Spleen (tissue), 11 donors: ENCODE results near the gene NMNAT3. TPM values are rescaled to one million over a fixed set of nuclear protein-coding genes. Genes with fewer than 3 reads are reported as not detected.

Experiments used
- DNase-seq: peaks from one replicate; pipeline ENCODE4 v3.0.0-alpha.2; 2020
- H3K27ac ChIP-seq, 8 donors: fragments of 200-600 bp; sonication (generic) in 7 of 8; 1 replicate in 4 of 8; 2 replicates in 4 of 8; pipeline versions ENCODE4 v1.5.0 to v1.8.0; 2016 to 2021; ENCODE audit warnings: inconsistent platforms in 4 of 8, mild to moderate bottlenecking in 4 of 8, moderate library complexity in 1 of 8
- H3K27me3 ChIP-seq, 7 donors: fragments of 200-600 bp; sonication (generic) in 6 of 7; replicated peaks in 1 of 7; 1 replicate in 4 of 7; 2 replicates in 3 of 7; pipeline versions ENCODE4 v1.5.0 to v1.8.0; 2016 to 2021; ENCODE audit warnings: inconsistent platforms in 3 of 7, mild to moderate bottlenecking in 1 of 7
- H3K36me3 ChIP-seq, 6 donors: fragments of 200-600 bp; sonication (generic) in 5 of 6; 1 replicate in 4 of 6; 2 replicates in 2 of 6; pipeline versions ENCODE4 v1.5.0 to v1.8.0; 2016 to 2021; ENCODE audit warnings: inconsistent platforms in 2 of 6
- H3K4me1 ChIP-seq, 6 donors: fragments of 200-600 bp; sonication (generic) in 5 of 6; 1 replicate in 3 of 6; 2 replicates in 3 of 6; pipeline versions ENCODE4 v1.5.0 to v1.8.0; 2016 to 2021; ENCODE audit warnings: inconsistent platforms in 3 of 6
- H3K4me3 ChIP-seq, 8 donors: fragments of 200-600 bp; sonication (generic) in 7 of 8; 1 replicate in 4 of 8; 2 replicates in 4 of 8; pipeline versions ENCODE4 v1.5.0 to v1.8.0; 2016 to 2021; ENCODE audit warnings: inconsistent platforms in 4 of 8, mild to moderate bottlenecking in 4 of 8, moderate library complexity in 2 of 8
- H3K9me3 ChIP-seq, 8 donors: fragments of 200-600 bp; sonication (generic) in 7 of 8; 1 replicate in 4 of 8; 2 replicates in 4 of 8; pipeline versions ENCODE4 v1.5.0 to v1.8.0; 2016 to 2021; ENCODE audit warnings: inconsistent platforms in 4 of 8
- CTCF ChIP-seq, 11 experiments: fragments of 200-600 bp in 7 of 11; fragments of 450-650 bp in 4 of 11; sonication (generic) in 4 of 11; IDR thresholded peaks in 8 of 11; conservative IDR thresholded peaks in 3 of 11; 1 replicate in 7 of 11; 2 replicates in 4 of 11; pipeline versions ENCODE4 v1.4.0 to v1.8.0; 2016 to 2021; ENCODE audit warnings: antibody characterized with exemption in 11 of 11, inconsistent platforms in 4 of 11, mild to moderate bottlenecking in 1 of 11
- POLR2A ChIP-seq, 3 donors: fragments of 450-650 bp; IDR thresholded peaks; one replicate each; pipeline ENCODE4 v1.5.1; 2017; ENCODE audit warnings: antibody characterized with exemption in 3 of 3, mild to moderate bottlenecking in 1 of 3
- POLR2AphosphoS5 ChIP-seq, 3 donors: sonication (generic); formaldehyde crosslinking; IDR thresholded peaks; one replicate each; pipeline ENCODE4 v1.5.1; 2017; ENCODE audit warnings: antibody characterized with exemption in 3 of 3
- WGBS, 5 donors: extraction: QIAGEN DNeasy Blood & Tissue Kit in 3 of 5; methylation state at CpG; one replicate each; pipeline versions ENCODE4 v1.1.5 to v1.1.7; 2013 to 2018; 5-methylcytosine and 5-hydroxymethylcytosine counted together
- intact Hi-C: fragments of 100-400 bp; cut with DNase I; formaldehyde crosslinking; loops from one replicate; pipeline ENCODE4 v1.15.0; 2023; ENCODE audit warnings: low total_unique reads
- polyA plus RNA-seq, 3 donors: library from polyadenylated mRNA; stranded (reverse); fragments of 200-250 nt; gene quantifications; one replicate each; pipeline ENCODE4 v1.2.1, GENCODE V29; 2013
- total RNA-seq, 7 donors: library from RNA; depleted of rRNA in 3 of 7; stranded (reverse); fragments of >200 nt in 3 of 7; fragmentation: NEBNext Ultra II Directional in 4 of 7; extraction: Animal tissue kit (Norgen Biotek cat#: 25700) in 4 of 7; gene quantifications; one replicate each; pipeline versions ENCODE4 v1.1.0 to v1.2.1, GENCODE V29; 2016 to 2021
- donor health status: healthy with polysubstance abuse.
- donor health status: DM: no; HTN: no; CAD: no; lungs with moderate emphysema.
- donor health status: DM: no; HTN: no; CAD: no.
- donor health status: Bipolar disorder and iron deficiency.
- donor health status: healthy.
- donor health status: DM: no; HTN: no; CAD: no.
- donor health status: DM: yes; HTN: yes; CAD: no.

The NMNAT3 gene
- total and polyA plus RNA-seq, 10 donors: 2.6 to 12.5 (median 7.0) TPM

GRCh38 chr3:139655909-139656595 lies 21.7 kb downstream of the NMNAT3 start:
- intact Hi-C loops: no loop called here
- H3K27me3 ChIP-seq: no peaks in the 10 kb centered on the region
- TF ChIP-seq POLR2A (IDR thresholded peaks at IDR 0.05): no peak
- TF ChIP-seq CTCF (IDR thresholded peaks at IDR 0.05 in 8 of 11, conservative IDR thresholded peaks at IDR 0.05 in 3 of 11): no peak
- no peak for TF ChIP-seq POLR2AphosphoS5 (IDR thresholded peaks at IDR 0.05)
- no peak for DNase-seq
- H3K27ac ChIP-seq: no peak overlapping the region
- WGBS, 5 donors: 87 to 92% (median 89%) methylated on average over 4 of the region's 4 CpGs
- no peaks in the 10 kb centered on the region for H3K4me1 ChIP-seq
- no peak overlapping the region for H3K4me3 ChIP-seq
- no peaks in the 10 kb centered on the region for H3K9me3 ChIP-seq
- no peaks in the 10 kb centered on the region for H3K36me3 ChIP-seq

- TF ChIP-seq POLR2A (IDR thresholded peaks at IDR 0.05) (no peak), CTCF (IDR thresholded peaks at IDR 0.05 in 8 of 11, conservative IDR thresholded peaks at IDR 0.05 in 3 of 11) (no peak), POLR2AphosphoS5 (IDR thresholded peaks at IDR 0.05) (no peak)
- 84 to 95% (median 89%) methylated on average over 6 of the region's 6 CpGs for WGBS, 5 donors
- Histone ChIP-seq H3K27me3 (no peaks in the 10 kb centered on the region), H3K27ac (no peak overlapping the region), H3K9me3 (no peaks in the 10 kb centered on the region), H3K4me1 (no peaks in the 10 kb centered on the region), H3K36me3 (no peaks in the 10 kb centered on the region), H3K4me3 (no peak overlapping the region)
- DNase-seq: no peak
- intact Hi-C loops: no loop called here
Observed at GRCh38 chr3:139654637-139655365, 23.0 kb downstream of the NMNAT3 start.

GRCh38 chr3:139653582-139653981 lies 24.2 kb downstream of the NMNAT3 start:
- 69 to 81% (median 75%) methylated on average over 8 to 9 of the region's 9 CpGs for WGBS, 5 donors
- Histone ChIP-seq H3K4me3 (no peak overlapping the region), H3K27ac (no peak overlapping the region), H3K4me1 (no peaks in the 10 kb centered on the region), H3K9me3 (no peaks in the 10 kb centered on the region), H3K27me3 (no peaks in the 10 kb centered on the region), H3K36me3 (no peaks in the 10 kb centered on the region)
- TF ChIP-seq POLR2AphosphoS5 (IDR thresholded peaks at IDR 0.05): no peak
- no peak for TF ChIP-seq CTCF (IDR thresholded peaks at IDR 0.05 in 8 of 11, conservative IDR thresholded peaks at IDR 0.05 in 3 of 11)
- TF ChIP-seq POLR2A (IDR thresholded peaks at IDR 0.05): no peak
- no peak for DNase-seq
- intact Hi-C loops: no loop called here

- WGBS, 5 donors: 72 to 78% (median 75%) methylated on average over 3 of the region's 3 CpGs
- H3K36me3 ChIP-seq: no peaks in the 10 kb centered on the region
- H3K4me1 ChIP-seq: no peaks in the 10 kb centered on the region
- TF ChIP-seq POLR2AphosphoS5 (IDR thresholded peaks at IDR 0.05): no peak
- no peak for TF ChIP-seq CTCF (IDR thresholded peaks at IDR 0.05 in 8 of 11, conservative IDR thresholded peaks at IDR 0.05 in 3 of 11)
- TF ChIP-seq POLR2A (IDR thresholded peaks at IDR 0.05): no peak
- H3K9me3 ChIP-seq: peaks cover 0 to 8% (median 0%) of the 10 kb centered on the region in 8 donors
- H3K4me3 ChIP-seq: no peak overlapping the region
- H3K27me3 ChIP-seq: no peaks in the 10 kb centered on the region
- H3K27ac ChIP-seq: no peak overlapping the region
- no peak for DNase-seq
- intact Hi-C loops: no loop called here
Observed at GRCh38 chr3:139652561-139652960, 25.2 kb downstream of the NMNAT3 start.
